Transverse colon (tissue), 4 donors: ENCODE measurements around the gene SNX12. TPM values are rescaled to one million over a fixed set of nuclear protein-coding genes. Genes with fewer than 3 reads are reported as not detected.
A peak's percentile ranks its signal among the peaks of the same experiment; 100 is the strongest.

Experiments
- DNase-seq: peaks from one replicate; pipeline ENCODE4 v3.0.0-alpha.2; 2019
- H3K27ac ChIP-seq, 4 donors: fragments of 200-600 bp; sonication (generic); 2 replicates each; pipeline ENCODE4 v1.5.1; 2016 to 2018; ENCODE audit warnings: inconsistent platforms in 4 of 4
- H3K27me3 ChIP-seq: fragments of 200-600 bp; sonication (generic); 2 replicates; pipeline ENCODE4 v1.5.1; 2017; ENCODE audit warnings: inconsistent platforms
- H3K36me3 ChIP-seq, 4 donors: fragments of 200-600 bp; sonication (generic); 2 replicates each; pipeline ENCODE4 v1.5.1; 2017 to 2019; ENCODE audit warnings: inconsistent platforms in 4 of 4
- H3K4me1 ChIP-seq, 4 donors: fragments of 200-600 bp; sonication (generic); 2 replicates each; pipeline ENCODE4 v1.5.1; 2017 to 2020; ENCODE audit warnings: inconsistent platforms in 4 of 4
- H3K4me3 ChIP-seq, 4 donors: fragments of 200-600 bp; sonication (generic); 1 replicate in 1 of 4; 2 replicates in 3 of 4; pipeline versions ENCODE4 v1.5.1 to v1.6.1; 2017 to 2019; ENCODE audit warnings: inconsistent platforms in 4 of 4
- H3K9me3 ChIP-seq, 2 donors: fragments of 200-600 bp; sonication (generic); 2 replicates each; pipeline ENCODE4 v1.5.1; 2017 to 2019; ENCODE audit warnings: inconsistent platforms in 2 of 2
- CTCF ChIP-seq, 5 experiments: fragments of 200-600 bp in 3 of 5; fragments of 450-650 bp in 2 of 5; sonication (generic) in 3 of 5; IDR thresholded peaks; 1 replicate in 2 of 5; 2 replicates in 3 of 5; pipeline ENCODE4 v1.5.1; 2016 to 2017; ENCODE audit warnings: antibody characterized with exemption in 5 of 5, inconsistent platforms in 3 of 5, mild to moderate bottlenecking in 2 of 5, moderate library complexity in 1 of 5
- EP300 ChIP-seq: sonication (generic); formaldehyde crosslinking; IDR thresholded peaks from one replicate; pipeline ENCODE4 v1.6.1; 2017; ENCODE audit warnings: antibody characterized with exemption, low read depth
- POLR2A ChIP-seq: fragments of 450-650 bp; IDR thresholded peaks from one replicate; pipeline ENCODE4 v1.6.1; 2016; ENCODE audit warnings: antibody characterized with exemption, mild to moderate bottlenecking, moderate library complexity
- POLR2AphosphoS5 ChIP-seq, 3 donors: sonication (generic); formaldehyde crosslinking; IDR thresholded peaks; one replicate each; pipeline ENCODE4 v1.6.1; 2016; ENCODE audit warnings: antibody characterized with exemption in 3 of 3
- WGBS, 2 donors: methylation state at CpG; one replicate each; pipeline ENCODE4 v1.1.5; 2018; ENCODE audit warnings: low coverage in 1 of 2; 5-methylcytosine and 5-hydroxymethylcytosine counted together
- in situ Hi-C, 4 donors: fragments of 200-750 bp; cut with MboI; loops; one replicate each; pipeline versions ENCODE4 v1.15.0 to v1.15.1; 2017; ENCODE audit warnings: low sequenced_read_pairs in 3 of 4, low pct_ligation_motif_present in 1 of 4, low pct_unique_long_range_greater_than_20kb in 1 of 4
- intact Hi-C: fragments of 100-400 bp; cut with DNase I; formaldehyde crosslinking; loops from one replicate; pipeline ENCODE4 v1.15.1; 2023; ENCODE audit warnings: low total_unique reads
- total RNA-seq, 4 donors: library from RNA; depleted of rRNA; stranded (reverse); fragments of >200 nt; gene quantifications; one replicate each; pipeline ENCODE4 v1.1.0, GENCODE V29; 2016

The SNX12 gene
- total RNA-seq, 4 donors from 2014 or later, result 16.8 to 69.5 (median 35.0) TPM

- no peak overlapping the region for H3K27ac ChIP-seq
- no peaks in the 10 kb centered on the region for H3K9me3 ChIP-seq
- TF ChIP-seq CTCF (IDR thresholded peaks at IDR 0.05), result no peak
- no peak for TF ChIP-seq POLR2AphosphoS5 (IDR thresholded peaks at IDR 0.05)
- TF ChIP-seq EP300, result no peak
- TF ChIP-seq POLR2A, result no peak
- no peak for DNase-seq
- no peaks in the 10 kb centered on the region for H3K27me3 ChIP-seq
- 47% methylated on average over 3 of the region's 3 CpGs; no CpG with 5 or more reads in 1 of the 2 donors for WGBS, 2 donors
- intact Hi-C loops (no loop called here), in situ Hi-C loops (loop anchor here in 1 of 4 donors (25.0 kb wide), 1 partner anchor 106 kb away; no protein-coding TSS in a partner anchor)
- no peaks in the 10 kb centered on the region for H3K36me3 ChIP-seq
- H3K4me1 ChIP-seq, result no peaks in the 10 kb centered on the region
- H3K4me3 ChIP-seq, result no peak overlapping the region
Observed at GRCh38 chrX:71081330-71082123, 13.4 kb upstream of the SNX12 start.

- Histone ChIP-seq H3K4me1 (peaks cover 0 to 12% (median 0%) of the 10 kb centered on the region in 4 donors), H3K36me3 (no peaks in the 10 kb centered on the region), H3K27ac (no peak overlapping the region), H3K9me3 (no peaks in the 10 kb centered on the region), H3K27me3 (no peaks in the 10 kb centered on the region), H3K4me3 (no peak overlapping the region)
- intact Hi-C loops, result no loop called here
- in situ Hi-C loops, result no loop called here
- no peak for DNase-seq
- 66 to 75% methylated on average over 2 to 5 of the region's 5 CpGs for WGBS, 2 donors
- TF ChIP-seq EP300, result no peak
- TF ChIP-seq POLR2A, result no peak
- no peak for TF ChIP-seq POLR2AphosphoS5 (IDR thresholded peaks at IDR 0.05)
- no peak for TF ChIP-seq CTCF (IDR thresholded peaks at IDR 0.05)
Observed at GRCh38 chrX:71070531-71070930, 2.4 kb upstream of the SNX12 start.

- H3K4me1 ChIP-seq, result peaks cover 0 to 12% (median 0%) of the 10 kb centered on the region in 4 donors
- H3K36me3 ChIP-seq, result no peaks in the 10 kb centered on the region
- intact Hi-C loops, result no loop called here
- H3K27ac ChIP-seq, result peak overlapping the region; percentile 84 to 89 (median 88)
- DNase-seq, result no peak
- H3K4me3 ChIP-seq, result peak overlapping the region; percentile 38 to 71 (median 58)
- WGBS, 2 donors, result 0 to 31% methylated on average over 3 to 9 of the region's 10 CpGs
- H3K27me3 ChIP-seq, result no peaks in the 10 kb centered on the region
- in situ Hi-C loops, result no loop called here
- TF ChIP-seq POLR2AphosphoS5 (IDR thresholded peaks at IDR 0.05), result no peak
- TF ChIP-seq POLR2A, result no peak
- TF ChIP-seq EP300, result no peak
- no peak for TF ChIP-seq CTCF (IDR thresholded peaks at IDR 0.05)
- no peaks in the 10 kb centered on the region for H3K9me3 ChIP-seq
Observed at GRCh38 chrX:71067712-71068043, 456 bp downstream of the SNX12 start.

GRCh38 chrX:71067089-71067488, 1.0 kb downstream of the SNX12 start:
- peak overlapping the region in 3 of 4 donors; percentile 54 to 71 (median 62) for H3K4me3 ChIP-seq
- TF ChIP-seq EP300, result no peak
- no peak for TF ChIP-seq POLR2AphosphoS5 (IDR thresholded peaks at IDR 0.05)
- TF ChIP-seq CTCF (IDR thresholded peaks at IDR 0.05), result no peak
- no peak for TF ChIP-seq POLR2A
- DNase-seq, result no peak
- no peaks in the 10 kb centered on the region for H3K27me3 ChIP-seq
- intact Hi-C loops, result no loop called here
- no peaks in the 10 kb centered on the region for H3K9me3 ChIP-seq
- H3K36me3 ChIP-seq, result no peaks in the 10 kb centered on the region
- peaks cover 0 to 12% (median 0%) of the 10 kb centered on the region in 4 donors for H3K4me1 ChIP-seq
- WGBS, 2 donors, result 34% methylated on average over 2 of the region's 2 CpGs; no CpG with 5 or more reads in 1 of the 2 donors
- H3K27ac ChIP-seq, result peak overlapping the region; percentile 84 to 89 (median 88)
- in situ Hi-C loops, result no loop called here
